Activated effector memory CD4-positive, alpha-beta T cell treated with Interleukin-2 at 50 U/mL for 16 hours (primary cell): ENCODE data around the gene MAGEB16.

Experiments used
- DNase-seq: peaks from one replicate; pipeline ENCODE4 v3.0.0-alpha.2; 2020

MAGEB16 gene

GRCh38 chrX:35798042-35798441 is at the start of gene MAGEB16:
Gene MAGEB16, plus strand, starts transcription at chrX:35798342. Its CDS starts 3,855 bp downstream, at chrX:35802197.
- no peak for DNase-seq

GRCh38 chrX:35773958-35774564 is 24.1 kb upstream of the MAGEB16 start:
- no peak for DNase-seq

- DNase-seq = no peak
Measured at GRCh38 chrX:35785075-35785474, 13.1 kb upstream of the MAGEB16 start.

GRCh38 chrX:35786271-35786670 is 11.9 kb upstream of the MAGEB16 start:
- no peak for DNase-seq

- no peak for DNase-seq
Measured at GRCh38 chrX:35787867-35788266, 10.3 kb upstream of the MAGEB16 start.

- DNase-seq = no peak
Measured at GRCh38 chrX:35800474-35800873, 2.3 kb downstream of the MAGEB16 start.

- DNase-seq = no peak
Measured at GRCh38 chrX:35809781-35810180, 11.6 kb downstream of the MAGEB16 start.

- DNase-seq = no peak
Measured at GRCh38 chrX:35819241-35819640, 21.1 kb downstream of the MAGEB16 start.

GRCh38 chrX:35826503-35826902 is 28.4 kb downstream of the MAGEB16 start:
- no peak for DNase-seq

- no peak for DNase-seq
Measured at GRCh38 chrX:35829501-35829900, 31.4 kb downstream of the MAGEB16 start.

- DNase-seq = no peak
Measured at GRCh38 chrX:35841872-35842271, 43.7 kb downstream of the MAGEB16 start.

GRCh38 chrX:35842674-35843073 is 44.5 kb downstream of the MAGEB16 start:
- DNase-seq = no peak

GRCh38 chrX:35847736-35848135 is 49.6 kb downstream of the MAGEB16 start:
- DNase-seq = no peak
